Activated naive CD4-positive, alpha-beta T cell treated with anti-CD3 and anti-CD28 coated beads, Interleukin-2, amount 10 ng/mL, durations not matched to agents 7 days and 5 days (primary cell): Measurements from ENCODE around the gene BBS4.

Source experiments
- CTCF ChIA-PET: fragments of 350-600 bp; sonication (Branson Sonifier 250); formaldehyde crosslinking; loops from one replicate; lab custom pipeline; 2021; ENCODE audit warnings: antibody characterized with exemption; lab: Charles Lee
- DNase-seq: peaks from one replicate; pipeline ENCODE4 v3.0.0-alpha.2; 2020
- H3K27ac Mint-ChIP-seq: one replicate; pipeline ENCODE4 v1.8.0; 2021; ENCODE audit warnings: mild to moderate bottlenecking, moderate library complexity, mixed read lengths
- H3K27me3 Mint-ChIP-seq: one replicate; pipeline ENCODE4 v1.8.0; 2021; ENCODE audit warnings: mild to moderate bottlenecking, mixed read lengths
- H3K36me3 Mint-ChIP-seq: one replicate; pipeline ENCODE4 v1.8.0; 2021; ENCODE audit warnings: mixed read lengths
- H3K4me1 Mint-ChIP-seq: one replicate; pipeline ENCODE4 v1.8.0; 2021; ENCODE audit warnings: mixed read lengths
- H3K4me3 Mint-ChIP-seq: one replicate; pipeline ENCODE4 v1.8.0; 2021; ENCODE audit warnings: mild to moderate bottlenecking, moderate library complexity, mixed read lengths
- H3K9me3 Mint-ChIP-seq: one replicate; pipeline ENCODE4 v1.8.0; 2021; ENCODE audit warnings: mixed read lengths

BBS4 gene

GRCh38 chr15:72783640-72784455 is 97.8 kb downstream of the BBS4 start, which contains the start of gene ADPGK:
Gene ADPGK (minus strand): TSS chr15:72783758. CDS start chr15:72783691, 67 bp downstream.
- CTCF ChIA-PET: interaction anchor here (0.8 to 2.9 kb wide), 6 partner anchors 11 to 557 kb away, joined by 3 to 17 read pairs (median 6); no protein-coding TSS in a partner anchor
- Mint-ChIP-seq H3K27ac (peak within 1 kb of the TSS; percentile 97), H3K4me1 (peaks cover 49% of the 10 kb centered on the region), H3K9me3 (no peaks in the 10 kb centered on the region), H3K4me3 (peak within 1 kb of the TSS; percentile 84), H3K27me3 (no peaks in the 10 kb centered on the region), H3K36me3 (peaks cover 27% of the 10 kb centered on the region)
- DNase-seq: peak; percentile 91

DNA sequence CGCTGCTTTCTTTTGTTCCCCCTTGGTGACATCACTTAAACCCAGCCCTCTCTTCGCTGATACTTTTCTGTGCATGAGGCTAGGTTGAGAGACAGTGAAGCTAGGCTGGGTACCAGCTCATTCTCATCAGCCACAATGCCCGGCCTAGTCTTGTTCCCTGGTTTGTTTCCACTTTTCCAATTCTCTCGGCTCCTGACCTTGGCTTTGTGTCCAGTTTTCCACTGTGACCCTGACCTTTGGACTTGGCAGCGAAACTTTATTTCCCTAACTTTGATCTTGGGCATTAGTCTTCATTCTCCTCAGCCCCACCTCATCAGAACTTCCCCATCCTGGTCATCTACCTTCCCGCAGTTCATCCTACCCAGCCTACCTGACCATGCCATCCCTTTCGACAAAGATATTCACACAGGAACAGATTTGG is 98.5 kb downstream of the BBS4 start:
- H3K4me1 Mint-ChIP-seq: peaks cover 46% of the 10 kb centered on the region
- H3K36me3 Mint-ChIP-seq: peaks cover 24% of the 10 kb centered on the region
- no peaks in the 10 kb centered on the region for H3K27me3 Mint-ChIP-seq
- CTCF ChIA-PET: interaction anchor here (0.8 to 2.9 kb wide), 5 partner anchors 10 to 557 kb away, joined by 3 to 17 read pairs (median 5); no protein-coding TSS in a partner anchor
- H3K4me3 Mint-ChIP-seq: peak overlapping the region; percentile 84
- H3K9me3 Mint-ChIP-seq: no peaks in the 10 kb centered on the region
- no peak for DNase-seq
- H3K27ac Mint-ChIP-seq: peak overlapping the region; percentile 97

- H3K9me3 Mint-ChIP-seq: no peaks in the 10 kb centered on the region
- H3K27me3 Mint-ChIP-seq: no peaks in the 10 kb centered on the region
- DNase-seq: no peak
- CTCF ChIA-PET: interaction anchor here (1.6 to 2.9 kb wide), 4 partner anchors 9 to 848 kb away, joined by 3 to 17 read pairs (median 6); partner anchors contain the start of gene NPTN
- peaks cover 38% of the 10 kb centered on the region for H3K4me1 Mint-ChIP-seq
- no peak overlapping the region for H3K4me3 Mint-ChIP-seq
- peaks cover 14% of the 10 kb centered on the region for H3K36me3 Mint-ChIP-seq
- H3K27ac Mint-ChIP-seq: peak overlapping the region; percentile 97
Observed at GRCh38 chr15:72785432-72785831, 99.4 kb downstream of the BBS4 start.

DNA sequence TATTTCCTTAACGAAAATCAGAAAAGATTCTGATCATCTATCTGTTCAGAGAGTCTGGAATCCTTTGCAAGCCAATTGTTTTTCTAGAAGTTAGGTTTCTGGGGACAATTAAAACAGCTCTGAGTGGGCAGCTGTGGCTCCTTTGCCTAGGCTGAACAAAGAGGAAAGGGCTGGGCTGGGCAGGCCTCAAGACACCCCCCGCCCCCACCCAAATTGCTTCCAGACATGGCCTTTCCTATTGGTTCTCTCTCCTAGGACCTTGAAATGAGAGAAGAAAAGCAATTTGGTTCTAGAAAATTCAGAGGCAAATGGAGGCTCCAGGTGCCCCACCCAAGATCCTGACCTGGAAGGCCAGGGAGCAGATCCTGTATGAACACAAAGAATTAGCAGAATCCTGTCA is 99.8 kb downstream of the BBS4 start:
- Mint-ChIP-seq H3K9me3 (no peaks in the 10 kb centered on the region), H3K27ac (no peak overlapping the region), H3K4me1 (peaks cover 35% of the 10 kb centered on the region), H3K36me3 (peaks cover 10% of the 10 kb centered on the region), H3K4me3 (no peak overlapping the region), H3K27me3 (peaks cover under 1% of the 10 kb centered on the region)
- DNase-seq: no peak
- CTCF ChIA-PET: interaction anchor here (1.6 to 2.9 kb wide), 3 partner anchors 9 to 848 kb away, joined by 3 to 17 read pairs (median 4); partner anchors contain the start of gene NPTN

GRCh38 chr15:72786242-72786641 is 100.2 kb downstream of the BBS4 start:
- CTCF ChIA-PET: interaction anchor here (0.9 to 2.9 kb wide), 5 partner anchors 9 to 847 kb away, joined by 3 to 17 read pairs (median 4); partner anchors contain the start of gene NPTN
- Mint-ChIP-seq H3K4me1 (peaks cover 31% of the 10 kb centered on the region), H3K36me3 (peaks cover 6% of the 10 kb centered on the region), H3K27me3 (peaks cover 4% of the 10 kb centered on the region), H3K9me3 (no peaks in the 10 kb centered on the region), H3K4me3 (no peak overlapping the region), H3K27ac (no peak overlapping the region)
- DNase-seq: no peak

- no peak overlapping the region for H3K27ac Mint-ChIP-seq
- no peak overlapping the region for H3K4me3 Mint-ChIP-seq
- H3K27me3 Mint-ChIP-seq: peaks cover 5% of the 10 kb centered on the region
- no peaks in the 10 kb centered on the region for H3K9me3 Mint-ChIP-seq
- peaks cover under 1% of the 10 kb centered on the region for H3K36me3 Mint-ChIP-seq
- DNase-seq: no peak
- peaks cover 25% of the 10 kb centered on the region for H3K4me1 Mint-ChIP-seq
- CTCF ChIA-PET: interaction anchor here (0.9 to 2.9 kb wide), 5 partner anchors 8 to 847 kb away, joined by 3 to 17 read pairs (median 4); partner anchors contain the start of gene NPTN
Observed at GRCh38 chr15:72786676-72787345, 100.8 kb downstream of the BBS4 start.

GRCh38 chr15:72787526-72787925 is 101.5 kb downstream of the BBS4 start:
- no peak for DNase-seq
- Mint-ChIP-seq H3K9me3 (no peaks in the 10 kb centered on the region), H3K27ac (no peak overlapping the region), H3K36me3 (no peaks in the 10 kb centered on the region), H3K4me3 (no peak overlapping the region), H3K4me1 (peaks cover 21% of the 10 kb centered on the region), H3K27me3 (peaks cover 7% of the 10 kb centered on the region)
- CTCF ChIA-PET: no interaction called here
